GM18907 (cell line): ENCODE data around the gene LYL1.

Source experiments
- ATAC-seq: cut with Tn5 transposase; IDR thresholded peaks from one replicate; pipeline ENCODE4 v1.9.1; 2021; ENCODE audit warnings: mild to moderate bottlenecking, moderate library complexity; ENCODE audit not compliant: unreplicated experiment

LYL1 gene

GRCh38 chr19:13094771-13095392, 7.8 kb downstream of the LYL1 start:
- ATAC-seq: no peak

GRCh38 chr19:13094106-13094504, 8.6 kb downstream of the LYL1 start:
- ATAC-seq: no peak

GRCh38 chr19:13093407-13094105, 9.1 kb downstream of the LYL1 start:
- no peak for ATAC-seq

GRCh38 chr19:13092606-13093235, 9.9 kb downstream of the LYL1 start:
- ATAC-seq: no peak

GRCh38 chr19:13092158-13092543, 10.5 kb downstream of the LYL1 start:
- ATAC-seq: no peak

- no peak for ATAC-seq
Observed at GRCh38 chr19:13091400-13092157, 11.1 kb downstream of the LYL1 start.

- no peak for ATAC-seq
Observed at GRCh38 chr19:13090511-13091231, 12.0 kb downstream of the LYL1 start.

- ATAC-seq: no peak
Observed at GRCh38 chr19:13089857-13090507, 12.7 kb downstream of the LYL1 start.

GRCh38 chr19:13089139-13089856, 13.4 kb downstream of the LYL1 start:
- no peak for ATAC-seq

GRCh38 chr19:13087795-13088537, 14.7 kb downstream of the LYL1 start:
- no peak for ATAC-seq

GRCh38 chr19:13087295-13087694, 15.4 kb downstream of the LYL1 start:
- no peak for ATAC-seq

- ATAC-seq: no peak
Observed at GRCh38 chr19:13086341-13086740, 16.3 kb downstream of the LYL1 start.

GRCh38 chr19:13085666-13086065, 17.0 kb downstream of the LYL1 start:
- no peak for ATAC-seq

- ATAC-seq: no peak
Observed at GRCh38 chr19:13083627-13084026, 19.0 kb downstream of the LYL1 start.

- ATAC-seq: no peak
Observed at GRCh38 chr19:13083008-13083404, 19.7 kb downstream of the LYL1 start.

GRCh38 chr19:13082192-13083007, 20.3 kb downstream of the LYL1 start:
- no peak for ATAC-seq

GRCh38 chr19:13079542-13079986, 23.1 kb downstream of the LYL1 start:
- no peak for ATAC-seq

GRCh38 chr19:13078897-13079541, 23.6 kb downstream of the LYL1 start:
- ATAC-seq: no peak
